Duodenal mucosa (tissue), 2 donors: ENCODE data around the gene DBX2.
"Not testable (repeated sequence)": the region's sequence is repeated elsewhere in the genome, so short reads cannot be mapped to it uniquely, and the experiment has no call there.

ENCODE experiments used
- H3K27ac ChIP-seq: one replicate; pipeline ENCODE4 v1.7.0; 2013; ENCODE audit warnings: low read depth, low read length
- H3K27me3 ChIP-seq, 2 donors: one replicate each; pipeline ENCODE4 v1.7.0; 2013; ENCODE audit warnings: low read length in 2 of 2, control low read depth in 1 of 2; ENCODE audit not compliant: insufficient read depth in 2 of 2, control insufficient read depth in 1 of 2
- H3K36me3 ChIP-seq, 2 donors: one replicate each; pipeline ENCODE4 v1.7.0; 2013; ENCODE audit warnings: low read length in 2 of 2, control low read depth in 1 of 2; ENCODE audit not compliant: insufficient read depth in 2 of 2, control insufficient read depth in 1 of 2
- H3K4me1 ChIP-seq, 2 donors: one replicate each; pipeline ENCODE4 v1.7.0; 2013; ENCODE audit warnings: low read length in 2 of 2, control low read depth in 1 of 2; ENCODE audit not compliant: insufficient read depth in 2 of 2, control insufficient read depth in 1 of 2
- H3K4me3 ChIP-seq, 2 donors: one replicate each; pipeline ENCODE4 v1.7.0; 2013; ENCODE audit warnings: low read length in 2 of 2, low read depth in 1 of 2
- H3K9ac ChIP-seq, 2 donors: one replicate each; pipeline ENCODE4 v1.7.0; 2013; ENCODE audit warnings: low read length in 2 of 2, low read depth in 1 of 2
- H3K9me3 ChIP-seq, 2 donors: one replicate each; pipeline ENCODE4 v1.7.0; 2013; ENCODE audit warnings: low read length in 2 of 2, control low read depth in 1 of 2; ENCODE audit not compliant: control insufficient read depth in 1 of 2

Gene DBX2

GRCh38 chr12:45050751-45051571 lies at the start of gene DBX2:
Gene DBX2 (minus strand): TSS chr12:45051099. CDS start chr12:45050927, 172 bp downstream.
- H3K4me1 ChIP-seq: no peaks in the 10 kb centered on the region
- no peak within 1 kb of the TSS for H3K9ac ChIP-seq
- H3K27me3 ChIP-seq: peaks cover 7 to 24% of the 10 kb centered on the region in 2 donors
- no peaks in the 10 kb centered on the region for H3K9me3 ChIP-seq
- H3K36me3 ChIP-seq: no peaks in the 10 kb centered on the region
- H3K4me3 ChIP-seq: peak within 1 kb of the TSS in 1 of 2 donors; percentile 47
- H3K27ac ChIP-seq: no peak within 1 kb of the TSS

GRCh38 chr12:45098766-45099165 lies 47.9 kb upstream of the DBX2 start:
- H3K9ac ChIP-seq: no peak overlapping the region
- H3K9me3 ChIP-seq: no peaks in the 10 kb centered on the region
- peaks cover 0 to 2% of the 10 kb centered on the region in 2 donors for H3K27me3 ChIP-seq
- H3K4me1 ChIP-seq: no peaks in the 10 kb centered on the region
- H3K27ac ChIP-seq: no peak overlapping the region
- no peak overlapping the region for H3K4me3 ChIP-seq
- no peaks in the 10 kb centered on the region for H3K36me3 ChIP-seq

- not testable (repeated sequence) for H3K9ac ChIP-seq, H3K9me3 ChIP-seq, H3K27me3 ChIP-seq, H3K27ac ChIP-seq, H3K4me1 ChIP-seq, H3K36me3 ChIP-seq, H3K4me3 ChIP-seq
Observed at GRCh38 chr12:45095417-45095816, 44.5 kb upstream of the DBX2 start.

GRCh38 chr12:45093051-45093450 lies 42.2 kb upstream of the DBX2 start:
- no peaks in the 10 kb centered on the region for H3K36me3 ChIP-seq

GRCh38 chr12:45089411-45090075 lies 38.6 kb upstream of the DBX2 start:
- no peaks in the 10 kb centered on the region for H3K4me1 ChIP-seq
- H3K27me3 ChIP-seq: no peaks in the 10 kb centered on the region
- H3K36me3 ChIP-seq: no peaks in the 10 kb centered on the region
- H3K4me3 ChIP-seq: no peak overlapping the region
- peaks cover 0 to 3% of the 10 kb centered on the region in 2 donors for H3K9me3 ChIP-seq
- H3K9ac ChIP-seq: no peak overlapping the region
- H3K27ac ChIP-seq: no peak overlapping the region

More at GRCh38 chr12:45093051-45093450, 42.2 kb upstream of the DBX2 start:
- Histone ChIP-seq H3K4me1 (no peaks in the 10 kb centered on the region), H3K9ac (no peak overlapping the region), H3K27me3 (peaks cover 0 to 2% of the 10 kb centered on the region in 2 donors), H3K9me3 (no peaks in the 10 kb centered on the region), H3K27ac (no peak overlapping the region), H3K4me3 (no peak overlapping the region)

- Histone ChIP-seq H3K4me1 (no peaks in the 10 kb centered on the region), H3K9me3 (peaks cover 0 to 3% of the 10 kb centered on the region in 2 donors), H3K27ac (no peak overlapping the region), H3K9ac (no peak overlapping the region), H3K36me3 (no peaks in the 10 kb centered on the region), H3K4me3 (no peak overlapping the region), H3K27me3 (no peaks in the 10 kb centered on the region)
Observed at GRCh38 chr12:45088608-45089007, 37.7 kb upstream of the DBX2 start.

- H3K36me3 ChIP-seq, H3K27me3 ChIP-seq, H3K9me3 ChIP-seq, H3K4me1 ChIP-seq, H3K27ac ChIP-seq, H3K4me3 ChIP-seq, H3K9ac ChIP-seq: not testable (repeated sequence)
Observed at GRCh38 chr12:45084248-45084647, 33.3 kb upstream of the DBX2 start.

GRCh38 chr12:45077251-45077650 lies 26.4 kb upstream of the DBX2 start:
- Histone ChIP-seq H3K4me1 (no peaks in the 10 kb centered on the region), H3K9me3 (no peaks in the 10 kb centered on the region), H3K4me3 (no peak overlapping the region), H3K36me3 (no peaks in the 10 kb centered on the region), H3K9ac (no peak overlapping the region), H3K27me3 (peaks cover 0 to 4% of the 10 kb centered on the region in 2 donors), H3K27ac (no peak overlapping the region)

- Histone ChIP-seq H3K27ac (no peak overlapping the region), H3K27me3 (peaks cover 0 to 4% of the 10 kb centered on the region in 2 donors), H3K9ac (no peak overlapping the region), H3K4me1 (no peaks in the 10 kb centered on the region), H3K9me3 (no peaks in the 10 kb centered on the region), H3K36me3 (no peaks in the 10 kb centered on the region), H3K4me3 (no peak overlapping the region)
Observed at GRCh38 chr12:45076417-45077026, 25.6 kb upstream of the DBX2 start.
